WTC11 (cell line): ENCODE results near the gene KRTAP10-3. TPM values are rescaled to one million over a fixed set of nuclear protein-coding genes. Genes with fewer than 3 reads are reported as not detected.

Experiments
- ATAC-seq: fragments of 200-7000 bp; cut with Tn5 transposase; 2 replicates; pipeline ENCODE4 v1.10.0; 2021; ENCODE audit warnings: mild to moderate bottlenecking, moderate library complexity
- CTCF ChIA-PET: fragments of 300-600 bp; sonication (Branson Sonifier 250); formaldehyde crosslinking; loops from one replicate; lab custom pipeline; 2021; ENCODE audit warnings: antibody characterized with exemption; lab: Charles Lee
- POLR2A ChIA-PET: fragments of 350-600 bp; sonication (Branson Sonifier 250); formaldehyde crosslinking; loops from one replicate; lab custom pipeline; 2021; ENCODE audit warnings: antibody characterized with exemption; lab: Charles Lee
- DNase-seq: peaks from one replicate; pipeline ENCODE4 v3.0.0; 2021; ENCODE audit warnings: low spot score
- H3K27ac Mint-ChIP-seq: 2 replicates; pipeline ENCODE4 v1.8.0; 2021; ENCODE audit warnings: mixed read lengths
- H3K27me3 Mint-ChIP-seq: 2 replicates; pipeline ENCODE4 v1.8.0; 2021; ENCODE audit warnings: low read depth, mild to moderate bottlenecking, moderate library complexity, mixed read lengths
- H3K36me3 Mint-ChIP-seq: 2 replicates; pipeline ENCODE4 v1.8.0; 2021; ENCODE audit warnings: mixed read lengths
- H3K4me1 Mint-ChIP-seq: 2 replicates; pipeline ENCODE4 v1.8.0; 2022; ENCODE audit warnings: mixed read lengths
- H3K4me3 Mint-ChIP-seq: 2 replicates; pipeline ENCODE4 v1.8.0; 2021; ENCODE audit warnings: mild to moderate bottlenecking, moderate library complexity, mixed read lengths
- H3K9me3 Mint-ChIP-seq: 2 replicates; pipeline ENCODE4 v1.8.0; 2021; ENCODE audit warnings: mixed read lengths
- CREM ChIP-seq: sonication (generic); formaldehyde crosslinking; IDR thresholded peaks from 2 replicates; pipeline ENCODE4 v1.8.1; 2022; ENCODE audit warnings: mild to moderate bottlenecking, missing genetic modification reagents, moderate library complexity
- EMX1 ChIP-seq: fragments of 250-450 bp; sonication (Bioruptor Pico); IDR thresholded peaks from 2 replicates; pipeline ENCODE4 v1.8.0; 2021; ENCODE audit warnings: mild to moderate bottlenecking
- ETV6 ChIP-seq: sonication (generic); formaldehyde crosslinking; IDR thresholded peaks from 2 replicates; pipeline ENCODE4 v1.8.1; 2022; ENCODE audit warnings: mild to moderate bottlenecking, missing genetic modification reagents
- FOXK1 ChIP-seq: sonication (generic); formaldehyde crosslinking; IDR thresholded peaks from 2 replicates; pipeline ENCODE4 v1.8.0; 2022; ENCODE audit warnings: mild to moderate bottlenecking, moderate library complexity, missing genetic modification reagents
- GABPB1 ChIP-seq: sonication (generic); formaldehyde crosslinking; IDR thresholded peaks from 2 replicates; pipeline ENCODE4 v1.8.1; 2023; ENCODE audit warnings: mild to moderate bottlenecking, missing genetic modification reagents
- IRF2 ChIP-seq: sonication (generic); formaldehyde crosslinking; IDR thresholded peaks from 2 replicates; pipeline ENCODE4 v1.8.0; 2022; ENCODE audit warnings: low read depth, missing genetic modification reagents, borderline replicate concordance
- MXD4 ChIP-seq: fragments of 250-450 bp; sonication (Bioruptor Pico); IDR thresholded peaks from 2 replicates; pipeline ENCODE4 v1.8.0; 2021; ENCODE audit warnings: mild to moderate bottlenecking, moderate library complexity, borderline replicate concordance
- NFATC4 ChIP-seq: fragments of 250-450 bp; sonication (Bioruptor Pico); IDR thresholded peaks from 2 replicates; pipeline ENCODE4 v1.9.0; 2021; ENCODE audit warnings: mild to moderate bottlenecking
- NR2C2 ChIP-seq: sonication (generic); formaldehyde crosslinking; IDR thresholded peaks from 2 replicates; pipeline ENCODE4 v1.8.0; 2022; ENCODE audit warnings: mild to moderate bottlenecking, missing genetic modification reagents
- OVOL2 ChIP-seq: fragments of 250-450 bp; sonication (Bioruptor Pico); IDR thresholded peaks from 2 replicates; pipeline ENCODE4 v1.9.0; 2021; ENCODE audit warnings: mild to moderate bottlenecking, borderline replicate concordance
- SOX15 ChIP-seq: fragments of 250-450 bp; sonication (Bioruptor Pico); IDR thresholded peaks from 2 replicates; pipeline ENCODE4 v1.9.0; 2021; ENCODE audit warnings: mild to moderate bottlenecking
- ZNF219 ChIP-seq: sonication (generic); formaldehyde crosslinking; IDR thresholded peaks from 2 replicates; pipeline ENCODE4 v1.8.0; 2023; ENCODE audit warnings: missing genetic modification reagents, mild to moderate bottlenecking, borderline replicate concordance
- ZNF416 ChIP-seq: fragments of 250-450 bp; sonication (Bioruptor Pico); IDR thresholded peaks from 2 replicates; pipeline ENCODE4 v1.9.0; 2021; ENCODE audit warnings: mild to moderate bottlenecking, inconsistent platforms
- total RNA-seq: library from RNA; stranded (reverse); gene quantifications from 3 replicates; pipeline ENCODE4 v1.2.3, GENCODE V29; 2021
- TF ChIP-seq, protein P1 (sequence below): sonication (generic); formaldehyde crosslinking; IDR thresholded peaks from 2 replicates; pipeline ENCODE4 v1.8.0; 2023; ENCODE audit warnings: missing genetic modification reagents, mild to moderate bottlenecking, borderline replicate concordance
- TF ChIP-seq, protein P2 (sequence below): sonication (generic); formaldehyde crosslinking; conservative IDR thresholded peaks from 2 replicates; pipeline ENCODE4 v1.8.1; 2022; ENCODE audit warnings: mild to moderate bottlenecking, missing genetic modification reagents
- TF ChIP-seq, protein P3 (sequence below): sonication (generic); formaldehyde crosslinking; IDR thresholded peaks from 2 replicates; pipeline ENCODE4 v1.8.0; 2022; ENCODE audit warnings: mild to moderate bottlenecking, missing genetic modification reagents
- TF ChIP-seq, protein P4 (sequence below): fragments of 250-450 bp; sonication (Bioruptor Pico); IDR thresholded peaks from 2 replicates; pipeline ENCODE4 v1.8.0; 2021; ENCODE audit warnings: mild to moderate bottlenecking
- TF ChIP-seq, protein P5 (sequence below): sonication (generic); formaldehyde crosslinking; IDR thresholded peaks from 2 replicates; pipeline ENCODE4 v1.8.1; 2023; ENCODE audit warnings: mild to moderate bottlenecking, moderate library complexity, missing genetic modification reagents
- TF ChIP-seq, protein P6 (sequence below): sonication (generic); formaldehyde crosslinking; IDR thresholded peaks from 2 replicates; pipeline ENCODE4 v1.8.1; 2022; ENCODE audit warnings: missing genetic modification reagents, borderline replicate concordance
- TF ChIP-seq, protein P7 (sequence below): sonication (generic); formaldehyde crosslinking; IDR thresholded peaks from 2 replicates; pipeline ENCODE4 v1.8.1; 2023; ENCODE audit warnings: mild to moderate bottlenecking, missing genetic modification reagents, borderline replicate concordance

Gene KRTAP10-3
- total RNA-seq, 1 experiment from 2014 or later, result not detected

DNA sequence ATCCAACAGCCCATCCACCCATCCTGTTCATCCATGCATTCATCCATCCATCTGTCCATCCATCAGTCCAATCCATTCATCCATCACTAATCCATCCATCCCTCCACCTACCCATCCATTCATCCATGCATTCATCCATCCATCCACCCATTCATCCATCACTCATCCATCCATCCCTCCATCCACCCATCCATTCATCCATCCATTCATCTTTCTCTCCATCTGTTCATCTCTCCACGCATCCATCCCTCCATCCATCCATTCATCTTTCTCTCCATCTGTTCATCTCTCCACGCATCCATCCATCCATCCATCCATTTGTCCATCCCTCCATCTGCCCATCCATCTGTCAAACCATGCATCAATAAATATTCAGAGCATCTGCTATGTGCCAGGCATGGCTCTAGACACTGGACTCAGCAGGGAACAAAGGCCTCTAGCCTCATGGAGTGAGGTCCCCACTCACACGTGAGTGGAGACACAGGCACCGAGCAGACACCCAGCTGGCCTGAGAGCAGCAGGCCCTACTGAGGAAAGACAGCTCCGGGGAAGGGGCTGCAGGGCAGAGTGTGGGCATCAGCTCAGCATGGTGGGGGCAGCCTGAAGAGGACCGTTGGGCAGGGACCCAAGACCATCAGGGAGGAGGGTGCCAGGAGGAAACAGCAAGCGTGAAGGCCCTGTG is 28.2 kb downstream of the KRTAP10-3 start (continued):
- TF ChIP-seq, protein P1, sequence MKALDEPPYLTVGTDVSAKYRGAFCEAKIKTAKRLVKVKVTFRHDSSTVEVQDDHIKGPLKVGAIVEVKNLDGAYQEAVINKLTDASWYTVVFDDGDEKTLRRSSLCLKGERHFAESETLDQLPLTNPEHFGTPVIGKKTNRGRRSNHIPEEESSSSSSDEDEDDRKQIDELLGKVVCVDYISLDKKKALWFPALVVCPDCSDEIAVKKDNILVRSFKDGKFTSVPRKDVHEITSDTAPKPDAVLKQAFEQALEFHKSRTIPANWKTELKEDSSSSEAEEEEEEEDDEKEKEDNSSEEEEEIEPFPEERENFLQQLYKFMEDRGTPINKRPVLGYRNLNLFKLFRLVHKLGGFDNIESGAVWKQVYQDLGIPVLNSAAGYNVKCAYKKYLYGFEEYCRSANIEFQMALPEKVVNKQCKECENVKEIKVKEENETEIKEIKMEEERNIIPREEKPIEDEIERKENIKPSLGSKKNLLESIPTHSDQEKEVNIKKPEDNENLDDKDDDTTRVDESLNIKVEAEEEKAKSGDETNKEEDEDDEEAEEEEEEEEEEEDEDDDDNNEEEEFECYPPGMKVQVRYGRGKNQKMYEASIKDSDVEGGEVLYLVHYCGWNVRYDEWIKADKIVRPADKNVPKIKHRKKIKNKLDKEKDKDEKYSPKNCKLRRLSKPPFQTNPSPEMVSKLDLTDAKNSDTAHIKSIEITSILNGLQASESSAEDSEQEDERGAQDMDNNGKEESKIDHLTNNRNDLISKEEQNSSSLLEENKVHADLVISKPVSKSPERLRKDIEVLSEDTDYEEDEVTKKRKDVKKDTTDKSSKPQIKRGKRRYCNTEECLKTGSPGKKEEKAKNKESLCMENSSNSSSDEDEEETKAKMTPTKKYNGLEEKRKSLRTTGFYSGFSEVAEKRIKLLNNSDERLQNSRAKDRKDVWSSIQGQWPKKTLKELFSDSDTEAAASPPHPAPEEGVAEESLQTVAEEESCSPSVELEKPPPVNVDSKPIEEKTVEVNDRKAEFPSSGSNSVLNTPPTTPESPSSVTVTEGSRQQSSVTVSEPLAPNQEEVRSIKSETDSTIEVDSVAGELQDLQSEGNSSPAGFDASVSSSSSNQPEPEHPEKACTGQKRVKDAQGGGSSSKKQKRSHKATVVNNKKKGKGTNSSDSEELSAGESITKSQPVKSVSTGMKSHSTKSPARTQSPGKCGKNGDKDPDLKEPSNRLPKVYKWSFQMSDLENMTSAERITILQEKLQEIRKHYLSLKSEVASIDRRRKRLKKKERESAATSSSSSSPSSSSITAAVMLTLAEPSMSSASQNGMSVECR (CRISPR knock-in tag), result no peak
- TF ChIP-seq NR2C2 (no peak), FOXK1 (CRISPR knock-in tag) (no peak), IRF2 (CRISPR knock-in tag) (no peak), EMX1 (CRISPR knock-in tag) (no peak), ZNF416 (no peak), CREM (CRISPR knock-in tag) (no peak), MXD4 (no peak)

DNA sequence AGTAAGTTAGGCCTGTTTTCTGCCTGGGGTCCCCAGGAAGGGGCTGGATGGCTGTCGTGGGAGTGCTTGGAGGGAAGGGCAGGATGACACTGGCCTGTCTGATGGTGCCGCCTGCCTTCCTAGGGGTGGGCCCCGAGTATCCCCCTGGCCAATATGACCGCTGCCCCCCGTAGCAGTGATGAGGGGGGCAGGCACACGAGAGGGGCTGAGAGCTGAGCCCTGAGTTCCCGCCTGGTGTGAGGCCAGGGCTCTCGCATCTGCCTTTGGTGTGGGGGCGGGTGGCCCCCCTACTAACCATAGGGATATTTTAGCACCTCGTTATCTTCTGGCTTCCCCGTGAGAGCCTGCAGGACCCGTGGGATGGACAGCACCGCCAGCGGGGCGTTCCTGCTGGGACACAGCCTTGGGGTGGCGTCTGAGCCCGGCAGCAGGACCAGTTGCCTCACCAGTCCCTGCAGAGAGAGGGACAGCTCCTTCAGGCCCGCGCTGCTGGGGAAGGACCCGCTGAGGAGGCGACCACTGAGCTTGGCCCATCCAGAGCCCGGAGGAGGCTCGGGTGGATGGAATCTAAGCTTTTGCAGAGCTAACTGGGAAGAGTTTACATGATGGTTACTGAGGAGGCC is 29.0 kb downstream of the KRTAP10-3 start:
- Mint-ChIP-seq H3K27ac (no peak overlapping the region), H3K4me1 (peaks cover 2% of the 10 kb centered on the region; the same call in 1 of the 2 replicates), H3K36me3 (0 out of 2 replicates have a peak, but pooled peaks cover under 1% of the 10 kb centered on the region), H3K9me3 (peaks cover 2% of the 10 kb centered on the region), H3K27me3 (no peaks in the 10 kb centered on the region), H3K4me3 (no peak overlapping the region)
- DNase-seq, result peak; percentile 11
- TF ChIP-seq, protein P2, sequence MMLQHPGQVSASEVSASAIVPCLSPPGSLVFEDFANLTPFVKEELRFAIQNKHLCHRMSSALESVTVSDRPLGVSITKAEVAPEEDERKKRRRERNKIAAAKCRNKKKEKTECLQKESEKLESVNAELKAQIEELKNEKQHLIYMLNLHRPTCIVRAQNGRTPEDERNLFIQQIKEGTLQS (CRISPR knock-in tag), result no peak
- no peak for ATAC-seq
- POLR2A ChIA-PET, result no interaction called here
- CTCF ChIA-PET, result no interaction called here

DNA sequence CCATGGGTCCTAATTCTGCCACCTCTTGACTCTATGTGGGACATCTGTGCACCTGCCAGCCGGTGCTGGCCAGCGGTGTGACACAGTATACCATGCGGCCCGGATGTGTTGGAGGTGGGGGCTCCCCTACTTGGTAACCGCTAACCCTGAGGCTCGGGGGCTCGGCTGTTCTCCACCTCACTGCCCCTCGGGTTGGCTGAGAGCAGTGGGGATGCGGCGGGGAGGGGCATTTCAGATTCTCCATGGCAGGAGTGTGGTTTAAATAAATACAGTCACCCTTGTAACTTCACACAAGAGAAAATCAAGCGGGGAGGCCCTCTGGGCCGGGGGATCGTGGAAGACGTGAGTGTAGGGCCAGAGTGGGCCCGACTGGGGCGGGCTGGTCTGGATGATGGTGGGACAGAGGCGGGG is 29.6 kb downstream of the KRTAP10-3 start:
- ATAC-seq (no peak), DNase-seq (peak; percentile 5)
- no peak overlapping the region for H3K27ac Mint-ChIP-seq
- H3K36me3 Mint-ChIP-seq, result no peaks in the 10 kb centered on the region
- POLR2A ChIA-PET, result no interaction called here
- H3K9me3 Mint-ChIP-seq, result no peaks in the 10 kb centered on the region
- H3K4me1 Mint-ChIP-seq, result peaks cover 2% of the 10 kb centered on the region; the same call in 1 of the 2 replicates
- no peak overlapping the region for H3K4me3 Mint-ChIP-seq
- CTCF ChIA-PET, result no interaction called here
- H3K27me3 Mint-ChIP-seq, result no peaks in the 10 kb centered on the region
- TF ChIP-seq ETV6 (CRISPR knock-in tag) (no peak), SOX15 (CRISPR knock-in tag) (no peak), ZNF219 (CRISPR knock-in tag) (no peak), OVOL2 (CRISPR knock-in tag) (no peak), NFATC4 (CRISPR knock-in tag) (no peak), GABPB1 (CRISPR knock-in tag) (no peak)
- TF ChIP-seq, protein P3, sequence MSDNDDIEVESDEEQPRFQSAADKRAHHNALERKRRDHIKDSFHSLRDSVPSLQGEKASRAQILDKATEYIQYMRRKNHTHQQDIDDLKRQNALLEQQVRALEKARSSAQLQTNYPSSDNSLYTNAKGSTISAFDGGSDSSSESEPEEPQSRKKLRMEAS, result no peak
- TF ChIP-seq, protein P4, sequence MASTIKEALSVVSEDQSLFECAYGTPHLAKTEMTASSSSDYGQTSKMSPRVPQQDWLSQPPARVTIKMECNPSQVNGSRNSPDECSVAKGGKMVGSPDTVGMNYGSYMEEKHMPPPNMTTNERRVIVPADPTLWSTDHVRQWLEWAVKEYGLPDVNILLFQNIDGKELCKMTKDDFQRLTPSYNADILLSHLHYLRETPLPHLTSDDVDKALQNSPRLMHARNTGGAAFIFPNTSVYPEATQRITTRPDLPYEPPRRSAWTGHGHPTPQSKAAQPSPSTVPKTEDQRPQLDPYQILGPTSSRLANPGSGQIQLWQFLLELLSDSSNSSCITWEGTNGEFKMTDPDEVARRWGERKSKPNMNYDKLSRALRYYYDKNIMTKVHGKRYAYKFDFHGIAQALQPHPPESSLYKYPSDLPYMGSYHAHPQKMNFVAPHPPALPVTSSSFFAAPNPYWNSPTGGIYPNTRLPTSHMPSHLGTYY (CRISPR knock-in tag), result no peak
- TF ChIP-seq, protein P5, sequence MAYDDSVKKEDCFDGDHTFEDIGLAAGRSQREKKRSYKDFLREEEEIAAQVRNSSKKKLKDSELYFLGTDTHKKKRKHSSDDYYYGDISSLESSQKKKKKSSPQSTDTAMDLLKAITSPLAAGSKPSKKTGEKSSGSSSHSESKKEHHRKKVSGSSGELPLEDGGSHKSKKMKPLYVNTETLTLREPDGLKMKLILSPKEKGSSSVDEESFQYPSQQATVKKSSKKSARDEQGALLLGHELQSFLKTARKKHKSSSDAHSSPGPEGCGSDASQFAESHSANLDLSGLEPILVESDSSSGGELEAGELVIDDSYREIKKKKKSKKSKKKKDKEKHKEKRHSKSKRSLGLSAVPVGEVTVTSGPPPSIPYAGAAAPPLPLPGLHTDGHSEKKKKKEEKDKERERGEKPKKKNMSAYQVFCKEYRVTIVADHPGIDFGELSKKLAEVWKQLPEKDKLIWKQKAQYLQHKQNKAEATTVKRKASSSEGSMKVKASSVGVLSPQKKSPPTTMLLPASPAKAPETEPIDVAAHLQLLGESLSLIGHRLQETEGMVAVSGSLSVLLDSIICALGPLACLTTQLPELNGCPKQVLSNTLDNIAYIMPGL, result no peak
- TF ChIP-seq, protein P6, sequence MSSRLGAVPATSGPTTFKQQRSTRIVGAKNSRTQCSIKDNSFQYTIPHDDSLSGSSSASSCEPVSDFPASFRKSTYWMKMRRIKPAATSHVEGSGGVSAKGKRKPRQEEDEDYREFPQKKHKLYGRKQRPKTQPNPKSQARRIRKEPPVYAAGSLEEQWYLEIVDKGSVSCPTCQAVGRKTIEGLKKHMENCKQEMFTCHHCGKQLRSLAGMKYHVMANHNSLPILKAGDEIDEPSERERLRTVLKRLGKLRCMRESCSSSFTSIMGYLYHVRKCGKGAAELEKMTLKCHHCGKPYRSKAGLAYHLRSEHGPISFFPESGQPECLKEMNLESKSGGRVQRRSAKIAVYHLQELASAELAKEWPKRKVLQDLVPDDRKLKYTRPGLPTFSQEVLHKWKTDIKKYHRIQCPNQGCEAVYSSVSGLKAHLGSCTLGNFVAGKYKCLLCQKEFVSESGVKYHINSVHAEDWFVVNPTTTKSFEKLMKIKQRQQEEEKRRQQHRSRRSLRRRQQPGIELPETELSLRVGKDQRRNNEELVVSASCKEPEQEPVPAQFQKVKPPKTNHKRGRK, result no peak
- TF ChIP-seq, protein P7, sequence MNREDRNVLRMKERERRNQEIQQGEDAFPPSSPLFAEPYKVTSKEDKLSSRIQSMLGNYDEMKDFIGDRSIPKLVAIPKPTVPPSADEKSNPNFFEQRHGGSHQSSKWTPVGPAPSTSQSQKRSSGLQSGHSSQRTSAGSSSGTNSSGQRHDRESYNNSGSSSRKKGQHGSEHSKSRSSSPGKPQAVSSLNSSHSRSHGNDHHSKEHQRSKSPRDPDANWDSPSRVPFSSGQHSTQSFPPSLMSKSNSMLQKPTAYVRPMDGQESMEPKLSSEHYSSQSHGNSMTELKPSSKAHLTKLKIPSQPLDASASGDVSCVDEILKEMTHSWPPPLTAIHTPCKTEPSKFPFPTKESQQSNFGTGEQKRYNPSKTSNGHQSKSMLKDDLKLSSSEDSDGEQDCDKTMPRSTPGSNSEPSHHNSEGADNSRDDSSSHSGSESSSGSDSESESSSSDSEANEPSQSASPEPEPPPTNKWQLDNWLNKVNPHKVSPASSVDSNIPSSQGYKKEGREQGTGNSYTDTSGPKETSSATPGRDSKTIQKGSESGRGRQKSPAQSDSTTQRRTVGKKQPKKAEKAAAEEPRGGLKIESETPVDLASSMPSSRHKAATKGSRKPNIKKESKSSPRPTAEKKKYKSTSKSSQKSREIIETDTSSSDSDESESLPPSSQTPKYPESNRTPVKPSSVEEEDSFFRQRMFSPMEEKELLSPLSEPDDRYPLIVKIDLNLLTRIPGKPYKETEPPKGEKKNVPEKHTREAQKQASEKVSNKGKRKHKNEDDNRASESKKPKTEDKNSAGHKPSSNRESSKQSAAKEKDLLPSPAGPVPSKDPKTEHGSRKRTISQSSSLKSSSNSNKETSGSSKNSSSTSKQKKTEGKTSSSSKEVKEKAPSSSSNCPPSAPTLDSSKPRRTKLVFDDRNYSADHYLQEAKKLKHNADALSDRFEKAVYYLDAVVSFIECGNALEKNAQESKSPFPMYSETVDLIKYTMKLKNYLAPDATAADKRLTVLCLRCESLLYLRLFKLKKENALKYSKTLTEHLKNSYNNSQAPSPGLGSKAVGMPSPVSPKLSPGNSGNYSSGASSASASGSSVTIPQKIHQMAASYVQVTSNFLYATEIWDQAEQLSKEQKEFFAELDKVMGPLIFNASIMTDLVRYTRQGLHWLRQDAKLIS (CRISPR knock-in tag), result no peak
